ENCODE data around the gene CSGALNACT2.
A peak's percentile ranks its signal among the peaks of the same experiment; 100 is the strongest.

Gene CSGALNACT2

GRCh38 chr10:43202657-43203447 lies 64.6 kb downstream of the CSGALNACT2 start:
- in situ Hi-C loops (cut with MboI; ENCODE audit: low pct_unique_long_range_greater_than_20kb, low sequenced_read_pairs, unreplicated experiment): no loop called here
- DNase-seq (ENCODE audit: low spot score): peak; percentile 79
- TF ChIP-seq CTCF (IDR thresholded peaks at IDR 0.05; ENCODE audit: extremely low read depth, insufficient read depth, missing control alignments): no peak

GRCh38 chr10:43203448-43204041 lies 65.3 kb downstream of the CSGALNACT2 start:
- no peak for DNase-seq (ENCODE audit: low spot score)
- no peak for TF ChIP-seq CTCF (IDR thresholded peaks at IDR 0.05; ENCODE audit: extremely low read depth, insufficient read depth, missing control alignments)
- in situ Hi-C loops (cut with MboI; ENCODE audit: low pct_unique_long_range_greater_than_20kb, low sequenced_read_pairs, unreplicated experiment): no loop called here

GRCh38 chr10:43204042-43204942 lies 66.0 kb downstream of the CSGALNACT2 start:
- peak; percentile 21 for TF ChIP-seq CTCF (IDR thresholded peaks at IDR 0.05; ENCODE audit: extremely low read depth, insufficient read depth, missing control alignments)
- DNase-seq (ENCODE audit: low spot score): no peak
- in situ Hi-C loops (cut with MboI; ENCODE audit: low pct_unique_long_range_greater_than_20kb, low sequenced_read_pairs, unreplicated experiment): no loop called here

GRCh38 chr10:43204943-43205671 lies 66.9 kb downstream of the CSGALNACT2 start:
- peak; percentile 82 for DNase-seq (ENCODE audit: low spot score)
- TF ChIP-seq CTCF (IDR thresholded peaks at IDR 0.05; ENCODE audit: extremely low read depth, insufficient read depth, missing control alignments): peak; percentile 89
- in situ Hi-C loops (cut with MboI; ENCODE audit: low pct_unique_long_range_greater_than_20kb, low sequenced_read_pairs, unreplicated experiment): no loop called here

GRCh38 chr10:43205681-43206390 lies 67.6 kb downstream of the CSGALNACT2 start:
- no peak for DNase-seq (ENCODE audit: low spot score)
- in situ Hi-C loops (cut with MboI; ENCODE audit: low pct_unique_long_range_greater_than_20kb, low sequenced_read_pairs, unreplicated experiment): no loop called here
- TF ChIP-seq CTCF (IDR thresholded peaks at IDR 0.05; ENCODE audit: extremely low read depth, insufficient read depth, missing control alignments): no peak
